ENCODE measurements around the gene PLXNB2.

The PLXNB2 gene

DNA sequence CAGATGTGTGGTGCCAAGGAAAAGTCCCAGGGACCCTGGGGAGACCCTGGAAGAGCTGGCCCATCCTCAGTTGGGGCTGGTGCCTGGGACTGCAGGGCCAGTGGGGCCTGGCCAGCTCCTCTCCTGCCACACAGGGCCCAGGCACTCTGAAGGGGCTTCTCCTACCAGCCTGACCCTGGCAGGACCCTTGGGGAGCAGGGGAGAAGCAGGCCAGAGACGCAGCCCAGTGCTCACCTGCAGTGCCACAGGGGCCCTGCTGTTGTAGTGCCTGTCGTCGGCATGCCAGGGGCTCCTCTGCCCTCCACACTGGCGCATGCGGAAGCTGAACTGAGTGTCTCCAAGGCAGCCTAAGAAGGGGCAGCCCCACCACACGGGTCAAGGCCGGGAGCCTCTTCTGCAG lies 10.2 kb upstream of the PLXNB2 start:
- TF ChIP-seq, protein P1, sequence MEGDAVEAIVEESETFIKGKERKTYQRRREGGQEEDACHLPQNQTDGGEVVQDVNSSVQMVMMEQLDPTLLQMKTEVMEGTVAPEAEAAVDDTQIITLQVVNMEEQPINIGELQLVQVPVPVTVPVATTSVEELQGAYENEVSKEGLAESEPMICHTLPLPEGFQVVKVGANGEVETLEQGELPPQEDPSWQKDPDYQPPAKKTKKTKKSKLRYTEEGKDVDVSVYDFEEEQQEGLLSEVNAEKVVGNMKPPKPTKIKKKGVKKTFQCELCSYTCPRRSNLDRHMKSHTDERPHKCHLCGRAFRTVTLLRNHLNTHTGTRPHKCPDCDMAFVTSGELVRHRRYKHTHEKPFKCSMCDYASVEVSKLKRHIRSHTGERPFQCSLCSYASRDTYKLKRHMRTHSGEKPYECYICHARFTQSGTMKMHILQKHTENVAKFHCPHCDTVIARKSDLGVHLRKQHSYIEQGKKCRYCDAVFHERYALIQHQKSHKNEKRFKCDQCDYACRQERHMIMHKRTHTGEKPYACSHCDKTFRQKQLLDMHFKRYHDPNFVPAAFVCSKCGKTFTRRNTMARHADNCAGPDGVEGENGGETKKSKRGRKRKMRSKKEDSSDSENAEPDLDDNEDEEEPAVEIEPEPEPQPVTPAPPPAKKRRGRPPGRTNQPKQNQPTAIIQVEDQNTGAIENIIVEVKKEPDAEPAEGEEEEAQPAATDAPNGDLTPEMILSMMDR (IDR thresholded peaks at IDR 0.05; ENCODE audit: insufficient read depth, missing control alignments): no peak
- DNase-seq (ENCODE audit: insufficient read length, low spot score) (no peak), FAIRE-seq (no peak)

GRCh38 chr22:50317178-50317577 lies 9.7 kb upstream of the PLXNB2 start:
- DNase-seq (ENCODE audit: insufficient read length, low spot score) (no peak), FAIRE-seq (no peak)
- TF ChIP-seq, protein P1 (IDR thresholded peaks at IDR 0.05; ENCODE audit: insufficient read depth, missing control alignments): no peak

DNA sequence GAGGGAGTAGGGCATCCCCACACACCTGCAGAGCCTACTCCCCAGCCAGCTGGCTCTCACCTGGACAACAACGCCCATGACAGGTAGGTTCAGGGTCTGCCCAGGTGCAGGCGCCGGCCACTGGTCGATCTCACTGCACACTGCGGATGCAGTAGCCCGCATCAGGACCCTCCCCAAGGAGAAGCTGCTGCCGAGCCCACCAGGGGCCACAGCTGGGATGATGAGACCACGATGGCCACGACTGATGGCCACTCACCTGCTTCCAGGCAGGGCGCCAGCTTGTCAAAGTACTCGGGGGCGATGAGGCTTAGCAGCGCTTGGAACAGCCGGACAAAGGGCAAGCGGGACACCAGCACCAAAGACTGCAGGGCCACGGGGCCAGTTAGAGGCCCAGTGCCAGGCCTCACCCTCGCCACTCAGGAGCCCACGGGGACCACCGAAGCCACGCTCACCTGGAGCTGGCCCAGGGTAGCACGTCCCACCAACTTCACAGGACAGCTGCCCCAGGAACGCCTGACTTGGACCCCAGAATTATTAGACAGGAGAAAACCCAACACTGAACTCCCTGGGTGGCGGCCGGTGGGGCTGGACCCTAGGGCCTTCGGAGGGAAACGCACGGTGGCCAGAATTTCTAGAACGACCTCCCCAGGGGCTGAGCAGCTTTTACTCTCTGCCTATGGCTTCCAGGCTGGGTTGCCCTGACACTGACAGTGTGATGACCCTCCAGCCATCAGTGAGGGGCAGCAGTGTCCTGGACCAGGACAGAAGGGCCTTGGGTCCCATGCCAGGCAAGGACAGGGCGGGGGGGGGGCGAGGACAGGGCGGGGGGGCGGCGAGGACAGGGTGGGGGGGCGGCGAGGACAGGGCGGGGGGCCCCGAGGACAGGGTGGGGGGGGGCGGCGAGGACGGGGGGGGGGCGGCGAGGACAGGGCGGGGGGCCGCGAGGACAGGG lies 8.9 kb upstream of the PLXNB2 start:
- TF ChIP-seq, protein P1 (IDR thresholded peaks at IDR 0.05; ENCODE audit: insufficient read depth, missing control alignments): no peak
- no peak for FAIRE-seq
- no peak for DNase-seq (ENCODE audit: insufficient read length, low spot score)

DNA sequence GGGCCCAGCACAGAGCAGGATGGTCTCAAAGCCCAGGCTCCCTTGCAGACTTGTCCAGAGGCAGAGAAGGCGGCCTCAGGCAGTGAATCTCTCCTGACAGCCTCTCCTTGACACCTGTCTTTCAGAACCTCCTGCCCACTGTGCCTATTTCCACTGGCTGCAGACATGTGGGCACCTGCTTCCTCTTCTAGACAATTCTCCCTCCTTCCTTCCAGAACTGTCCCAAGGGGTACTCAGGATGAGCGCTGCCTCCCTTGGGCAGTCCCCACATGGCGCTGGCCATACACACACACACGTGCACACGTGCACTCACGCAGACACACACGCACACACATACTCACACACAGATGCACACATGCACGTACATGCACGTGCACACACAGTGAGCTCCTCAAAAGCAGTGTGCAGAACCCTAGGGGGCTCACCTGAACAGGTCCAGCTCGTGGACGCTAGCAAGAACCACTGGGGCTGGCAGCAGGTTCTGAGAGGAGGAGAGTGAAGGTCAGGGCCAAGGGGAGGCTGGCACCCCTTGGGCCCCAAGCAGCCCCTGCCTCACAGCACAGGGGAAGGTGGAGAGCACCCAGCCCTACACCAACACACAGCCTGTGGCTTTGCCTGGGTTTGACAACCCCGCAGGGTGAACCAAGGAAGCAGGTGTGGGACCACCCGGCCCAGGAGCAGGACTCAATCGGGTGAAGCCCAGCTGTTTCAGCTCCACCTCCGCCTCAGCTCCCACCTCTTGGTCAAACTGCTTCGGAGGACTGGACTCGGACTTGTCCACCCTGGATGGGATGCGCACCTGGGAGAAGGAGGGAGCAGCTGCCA lies 8.1 kb upstream of the PLXNB2 start:
- FAIRE-seq (no peak), DNase-seq (ENCODE audit: insufficient read length, low spot score) (no peak)
- TF ChIP-seq, protein P1 (IDR thresholded peaks at IDR 0.05; ENCODE audit: insufficient read depth, missing control alignments): no peak

DNA sequence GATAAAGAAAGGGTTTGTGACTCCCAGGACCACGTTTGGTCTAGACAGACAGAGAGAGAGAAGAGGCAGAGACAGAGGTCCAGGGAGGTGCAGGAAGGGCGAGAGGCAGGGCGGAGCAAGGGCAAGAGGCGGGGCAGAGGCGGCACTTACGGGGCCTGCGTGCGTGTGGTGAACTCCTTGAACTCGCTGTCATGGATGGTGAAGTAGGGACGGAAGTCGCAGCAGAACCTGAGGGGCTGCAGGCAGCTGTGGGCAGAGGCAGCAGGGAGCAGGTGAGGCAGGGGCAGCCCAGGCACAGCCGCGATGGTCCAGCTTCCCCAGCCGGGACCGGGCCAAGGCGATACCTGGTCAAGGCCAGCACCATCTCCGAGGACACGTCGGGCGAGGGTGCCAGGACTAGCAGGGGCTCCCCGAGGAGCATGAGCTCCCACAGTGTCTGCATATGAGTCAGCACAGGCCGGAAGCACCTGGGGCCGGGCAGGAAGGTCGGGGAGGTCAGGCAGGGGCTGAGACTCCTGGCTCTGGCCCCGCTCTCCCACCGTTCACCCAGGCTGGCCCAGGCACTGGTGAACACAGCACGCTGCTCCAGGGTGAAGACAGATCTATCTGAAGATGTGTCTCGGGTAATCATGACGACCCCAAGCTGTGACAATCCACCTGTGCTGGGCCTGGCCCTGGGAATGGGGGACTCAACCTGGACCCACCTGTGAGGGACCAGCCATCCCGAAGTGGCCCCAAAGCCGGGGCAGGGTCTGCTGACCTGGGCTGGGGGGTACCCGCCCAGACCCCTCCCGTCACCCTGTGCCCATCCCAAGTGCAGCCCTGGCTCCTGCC lies 7.2 kb upstream of the PLXNB2 start:
- TF ChIP-seq, protein P1 (IDR thresholded peaks at IDR 0.05; ENCODE audit: insufficient read depth, missing control alignments): no peak
- no peak for DNase-seq (ENCODE audit: insufficient read length, low spot score)
- FAIRE-seq: no peak

DNA sequence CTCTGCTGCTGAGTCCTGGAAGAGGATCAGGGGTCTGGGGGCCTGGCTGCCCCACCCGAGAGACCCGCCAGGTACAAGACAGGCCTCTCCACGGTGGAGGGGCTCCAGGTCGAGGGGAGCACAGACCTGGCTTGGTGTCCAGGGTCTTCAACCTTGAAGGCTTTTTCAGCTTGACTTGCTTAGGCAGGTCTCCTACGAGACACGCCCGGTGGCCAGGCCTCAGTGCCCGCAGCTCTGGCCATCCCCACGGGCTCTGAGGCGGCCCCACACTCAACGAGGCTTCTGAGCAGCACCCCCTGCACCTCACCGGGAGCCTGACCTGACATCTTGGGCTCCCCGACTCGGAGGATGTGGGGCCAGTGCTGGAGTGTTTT lies 6.6 kb upstream of the PLXNB2 start:
- TF ChIP-seq, protein P1 (IDR thresholded peaks at IDR 0.05; ENCODE audit: insufficient read depth, missing control alignments): no peak
- FAIRE-seq (no peak), DNase-seq (ENCODE audit: insufficient read length, low spot score) (no peak)

Data from D721Med (cell line).